Fibroblast of lung (primary cell): Measurements from ENCODE around the gene PHF14. TPM values are rescaled to one million over a fixed set of nuclear protein-coding genes. Genes with fewer than 3 reads are reported as not detected.
"Not testable (repeated sequence)": the region's sequence is repeated elsewhere in the genome, so short reads cannot be mapped to it uniquely, and the experiment has no call there.

Source experiments
- DNase-seq, 2 donors: peaks; one replicate each; pipeline versions ENCODE4 v3.0.0 to v3.0.0-alpha.2; 2010; ENCODE audit warnings: low read depth in 2 of 2
- H2AFZ ChIP-seq: 2 replicates; pipeline ENCODE4 v1.5.1; 2012; ENCODE audit warnings: low read length, control low read depth, inconsistent platforms
- H3K27ac ChIP-seq: 2 replicates; pipeline ENCODE4 v1.5.1; 2011; ENCODE audit warnings: low read length, control low read depth; ENCODE audit not compliant: insufficient read depth
- H3K27me3 ChIP-seq: 2 replicates; pipeline ENCODE4 v1.5.1; 2011; ENCODE audit warnings: mild to moderate bottlenecking, low read length; ENCODE audit not compliant: control insufficient read depth, insufficient read depth
- H3K36me3 ChIP-seq: 2 replicates; pipeline ENCODE4 v1.5.1; 2011; ENCODE audit warnings: low read length; ENCODE audit not compliant: control insufficient read depth, insufficient read depth
- H3K4me1 ChIP-seq: 2 replicates; pipeline ENCODE4 v1.5.1; 2011; ENCODE audit warnings: low read length; ENCODE audit not compliant: control insufficient read depth, insufficient read depth; ENCODE audit errors: extremely low read depth
- H3K4me2 ChIP-seq: 2 replicates; pipeline ENCODE4 v1.5.1; 2011; ENCODE audit warnings: low read length, control low read depth; ENCODE audit not compliant: insufficient read depth; ENCODE audit errors: extremely low read depth
- H3K4me3 ChIP-seq, 4 experiments: fragments of 200-600 bp in 1 of 4; sonication (generic) in 1 of 4; replicated peaks in 1 of 4; 2 replicates each; pipeline ENCODE4 v1.5.1; 2011 to 2016; ENCODE audit warnings: low read length in 4 of 4, low read depth in 3 of 4, mild to moderate bottlenecking in 3 of 4, control low read depth in 2 of 4, inconsistent platforms in 1 of 4, mixed read lengths in 1 of 4; ENCODE audit not compliant: insufficient read depth in 1 of 4; ENCODE audit errors: control extremely low read depth in 1 of 4
- H3K79me2 ChIP-seq: 2 replicates; pipeline ENCODE4 v1.5.1; 2012; ENCODE audit warnings: mild to moderate bottlenecking, low read length, inconsistent platforms; ENCODE audit not compliant: control insufficient read depth, insufficient read depth
- H3K9ac ChIP-seq: 2 replicates; pipeline ENCODE4 v1.5.1; 2011; ENCODE audit warnings: mild to moderate bottlenecking, low read length, control low read depth; ENCODE audit not compliant: insufficient read depth
- H3K9me3 ChIP-seq: 2 replicates; pipeline ENCODE4 v1.5.1; 2012; ENCODE audit warnings: low read depth, low read length; ENCODE audit not compliant: control insufficient read depth, insufficient read depth
- H4K20me1 ChIP-seq: 2 replicates; pipeline ENCODE4 v1.5.1; 2011; ENCODE audit warnings: low read length; ENCODE audit not compliant: control insufficient read depth, insufficient read depth; ENCODE audit errors: extremely low read depth
- EZH2 ChIP-seq: IDR thresholded peaks from 2 replicates; pipeline ENCODE4 v1.5.1; 2012; ENCODE audit warnings: low read length, control low read depth, mild to moderate bottlenecking; ENCODE audit errors: missing control alignments
- polyA minus RNA-seq: library from RNA; depleted of rRNA, polyadenylated mRNA; stranded (reverse); fragments of >200 nt; gene quantifications from 2 replicates; pipeline ENCODE4 v1.2.3, GENCODE V29; 2011; ENCODE audit warnings: low replicate concordance
- polyA plus RNA-seq, 2 donors: library from polyadenylated mRNA; depleted of rRNA in 1 of 2; stranded (reverse) in 1 of 2; unstranded in 1 of 2; fragments of >200 nt; gene quantifications; 2 replicates each; pipeline ENCODE4 v1.2.1, GENCODE V29; 2011 to 2012; ENCODE audit warnings: missing spikeins in 1 of 2
- total RNA-seq: library from RNA; depleted of rRNA; stranded (reverse); fragments of >200 nt; gene quantifications from 2 replicates; pipeline ENCODE4 v1.2.1, GENCODE V29; 2014
- TF ChIP-seq, protein P1 (sequence below), 2 donors: IDR thresholded peaks in 1 of 2; conservative IDR thresholded peaks in 1 of 2; 1 replicate in 1 of 2; 2 replicates in 1 of 2; pipeline ENCODE4 v1.5.1; 2011 to 2012; ENCODE audit warnings: low read length in 2 of 2, control low read depth in 1 of 2, inconsistent platforms in 1 of 2, low read depth in 1 of 2, mild to moderate bottlenecking in 1 of 2

Gene PHF14, protein sequence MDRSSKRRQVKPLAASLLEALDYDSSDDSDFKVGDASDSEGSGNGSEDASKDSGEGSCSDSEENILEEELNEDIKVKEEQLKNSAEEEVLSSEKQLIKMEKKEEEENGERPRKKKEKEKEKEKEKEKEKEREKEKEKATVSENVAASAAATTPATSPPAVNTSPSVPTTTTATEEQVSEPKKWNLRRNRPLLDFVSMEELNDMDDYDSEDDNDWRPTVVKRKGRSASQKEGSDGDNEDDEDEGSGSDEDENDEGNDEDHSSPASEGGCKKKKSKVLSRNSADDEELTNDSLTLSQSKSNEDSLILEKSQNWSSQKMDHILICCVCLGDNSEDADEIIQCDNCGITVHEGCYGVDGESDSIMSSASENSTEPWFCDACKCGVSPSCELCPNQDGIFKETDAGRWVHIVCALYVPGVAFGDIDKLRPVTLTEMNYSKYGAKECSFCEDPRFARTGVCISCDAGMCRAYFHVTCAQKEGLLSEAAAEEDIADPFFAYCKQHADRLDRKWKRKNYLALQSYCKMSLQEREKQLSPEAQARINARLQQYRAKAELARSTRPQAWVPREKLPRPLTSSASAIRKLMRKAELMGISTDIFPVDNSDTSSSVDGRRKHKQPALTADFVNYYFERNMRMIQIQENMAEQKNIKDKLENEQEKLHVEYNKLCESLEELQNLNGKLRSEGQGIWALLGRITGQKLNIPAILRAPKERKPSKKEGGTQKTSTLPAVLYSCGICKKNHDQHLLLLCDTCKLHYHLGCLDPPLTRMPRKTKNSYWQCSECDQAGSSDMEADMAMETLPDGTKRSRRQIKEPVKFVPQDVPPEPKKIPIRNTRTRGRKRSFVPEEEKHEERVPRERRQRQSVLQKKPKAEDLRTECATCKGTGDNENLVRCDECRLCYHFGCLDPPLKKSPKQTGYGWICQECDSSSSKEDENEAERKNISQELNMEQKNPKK
- total RNA-seq (29.6 and 29.8 TPM in 2 replicates), polyA plus RNA-seq (17.1 and 18.8 TPM in 2 replicates), polyA minus RNA-seq (1.5 and 6.9 TPM in 2 replicates)
- 12.7 and 15.3 TPM in 2 replicates for polyA plus RNA-seq (2012)

DNA sequence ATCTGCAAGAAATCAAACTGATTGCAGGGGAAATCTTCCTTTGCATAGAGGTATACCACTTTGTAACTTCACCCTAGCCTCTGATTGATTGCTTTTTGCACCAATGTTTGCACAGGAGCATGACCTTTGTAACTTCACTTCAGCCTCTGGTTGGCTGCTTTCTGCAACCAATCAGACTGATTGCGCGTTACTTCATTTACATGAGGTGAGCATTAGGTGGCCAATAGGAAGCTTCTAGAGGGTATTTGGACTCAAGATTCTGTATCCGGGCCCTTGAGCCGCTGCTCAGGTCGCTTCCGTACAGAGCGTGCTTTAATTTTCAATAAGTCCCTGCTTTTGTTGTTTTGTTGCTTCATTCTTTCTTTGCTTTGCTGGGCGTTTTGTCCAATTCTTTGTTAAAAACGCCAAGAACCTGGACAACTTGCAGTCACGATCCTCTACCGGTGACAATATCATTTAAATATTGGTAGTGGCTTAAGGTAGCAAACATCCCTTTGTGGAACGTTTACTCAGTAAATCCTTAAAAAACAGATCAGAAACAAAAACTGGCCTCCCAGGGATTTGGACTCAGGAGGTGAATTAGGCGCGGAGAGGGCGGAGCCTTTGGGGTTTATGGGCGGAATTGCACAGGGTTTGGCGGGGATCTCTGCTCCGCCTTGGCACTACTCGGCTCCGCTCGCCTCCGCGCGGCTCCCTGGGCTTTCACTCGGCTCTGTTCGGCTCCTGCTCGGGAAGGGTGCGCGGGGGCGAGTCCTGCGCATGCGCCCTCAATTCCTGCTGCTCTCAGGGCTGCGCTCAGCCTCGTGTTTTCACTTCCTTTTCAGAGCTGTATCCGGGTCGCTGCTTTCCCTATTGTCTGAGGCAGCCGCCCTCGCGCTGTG is at the start of gene PHF14:
Gene PHF14 (plus strand): TSS at position 812 of the 881 bp plus-strand sequence. CDS start 452 bp downstream, outside the sequence.
- H3K4me2 ChIP-seq: peak within 1 kb of the TSS; percentile 32
- no peaks in the 10 kb centered on the region for H3K27me3 ChIP-seq
- no peaks in the 10 kb centered on the region for H3K36me3 ChIP-seq
- H2AFZ ChIP-seq: peak within 1 kb of the TSS; percentile 88
- no peak for TF ChIP-seq EZH2
- TF ChIP-seq, protein P1, sequence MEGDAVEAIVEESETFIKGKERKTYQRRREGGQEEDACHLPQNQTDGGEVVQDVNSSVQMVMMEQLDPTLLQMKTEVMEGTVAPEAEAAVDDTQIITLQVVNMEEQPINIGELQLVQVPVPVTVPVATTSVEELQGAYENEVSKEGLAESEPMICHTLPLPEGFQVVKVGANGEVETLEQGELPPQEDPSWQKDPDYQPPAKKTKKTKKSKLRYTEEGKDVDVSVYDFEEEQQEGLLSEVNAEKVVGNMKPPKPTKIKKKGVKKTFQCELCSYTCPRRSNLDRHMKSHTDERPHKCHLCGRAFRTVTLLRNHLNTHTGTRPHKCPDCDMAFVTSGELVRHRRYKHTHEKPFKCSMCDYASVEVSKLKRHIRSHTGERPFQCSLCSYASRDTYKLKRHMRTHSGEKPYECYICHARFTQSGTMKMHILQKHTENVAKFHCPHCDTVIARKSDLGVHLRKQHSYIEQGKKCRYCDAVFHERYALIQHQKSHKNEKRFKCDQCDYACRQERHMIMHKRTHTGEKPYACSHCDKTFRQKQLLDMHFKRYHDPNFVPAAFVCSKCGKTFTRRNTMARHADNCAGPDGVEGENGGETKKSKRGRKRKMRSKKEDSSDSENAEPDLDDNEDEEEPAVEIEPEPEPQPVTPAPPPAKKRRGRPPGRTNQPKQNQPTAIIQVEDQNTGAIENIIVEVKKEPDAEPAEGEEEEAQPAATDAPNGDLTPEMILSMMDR (conservative IDR thresholded peaks at IDR 0.05 in 1 of 2, IDR thresholded peaks at IDR 0.05 in 1 of 2; ENCODE audit: low read depth in 1 of 2, low read length in 2 of 2): no peak
- H4K20me1 ChIP-seq: no peaks in the 10 kb centered on the region
- no peaks in the 10 kb centered on the region for H3K4me1 ChIP-seq
- peak within 1 kb of the TSS; percentile 77 to 89 (median 82) for H3K4me3 ChIP-seq
- H3K79me2 ChIP-seq: no peaks in the 10 kb centered on the region
- H3K9ac ChIP-seq: peak within 1 kb of the TSS; percentile 72
- peak; percentile 92 to 97 for DNase-seq
- no peaks in the 10 kb centered on the region for H3K9me3 ChIP-seq
- H3K27ac ChIP-seq: peak within 1 kb of the TSS; percentile 76

DNA sequence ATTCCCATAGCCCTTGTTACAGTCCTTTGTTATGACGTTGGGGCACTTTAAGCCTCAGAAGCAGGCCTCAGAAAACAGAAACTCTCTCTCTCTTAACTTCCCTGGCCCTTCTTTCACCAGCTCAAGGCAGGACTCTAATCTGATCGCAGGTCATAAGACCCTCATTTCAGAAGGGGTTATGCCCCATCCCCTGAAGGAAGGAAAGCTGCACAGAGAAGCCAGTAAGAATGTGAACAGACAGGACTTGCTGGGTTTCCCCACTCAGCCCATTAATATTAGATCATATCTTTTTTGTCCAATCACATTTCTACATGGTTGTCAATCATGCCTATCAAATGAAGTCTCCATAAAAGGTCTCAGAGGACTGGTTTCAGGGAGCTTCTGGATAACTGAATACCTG is 49.3 kb upstream of the PHF14 start:
- Histone ChIP-seq H3K4me1 (no peaks in the 10 kb centered on the region), H3K4me3 (no peak overlapping the region), H3K27me3 (no peaks in the 10 kb centered on the region), H3K79me2 (no peaks in the 10 kb centered on the region), H2AFZ (no peak overlapping the region), H3K9me3 (no peaks in the 10 kb centered on the region), H4K20me1 (no peaks in the 10 kb centered on the region), H3K27ac (no peak overlapping the region), H3K36me3 (no peaks in the 10 kb centered on the region), H3K4me2 (no peak overlapping the region), H3K9ac (no peak overlapping the region)
- no peak for TF ChIP-seq EZH2
- TF ChIP-seq, protein P1 (conservative IDR thresholded peaks at IDR 0.05 in 1 of 2, IDR thresholded peaks at IDR 0.05 in 1 of 2; ENCODE audit: low read depth in 1 of 2, low read length in 2 of 2): no peak
- DNase-seq: no peak

DNA sequence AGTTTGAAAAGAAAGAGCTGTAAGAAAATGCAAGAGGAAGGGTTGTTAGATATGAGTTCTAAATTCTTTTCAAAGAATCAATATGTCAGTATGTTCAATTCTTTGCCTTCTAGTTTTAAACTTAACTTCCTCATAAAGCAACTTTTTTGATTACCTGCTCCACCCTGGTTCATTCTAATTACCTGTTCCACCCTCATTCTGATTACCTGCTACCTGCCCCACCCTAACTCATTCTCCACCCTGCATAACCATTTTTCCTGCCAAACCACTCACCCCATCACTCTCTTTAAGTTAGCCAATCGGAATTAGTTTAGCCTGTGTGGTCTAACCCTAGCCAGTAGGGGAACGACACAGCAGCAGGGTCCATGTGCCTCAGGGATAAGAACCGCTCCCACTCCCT is 45.5 kb upstream of the PHF14 start:
- H3K27ac ChIP-seq, H3K4me2 ChIP-seq, H3K27me3 ChIP-seq: not testable (repeated sequence)

More for the DNA sequence above, 45.5 kb upstream of the PHF14 start:
- not testable (repeated sequence) for H3K36me3 ChIP-seq, H3K4me3 ChIP-seq, H4K20me1 ChIP-seq, H3K79me2 ChIP-seq, H3K9me3 ChIP-seq, DNase-seq, H3K4me1 ChIP-seq, H3K9ac ChIP-seq, H2AFZ ChIP-seq
